ENCODE results near the gene DRG1. TPM values are rescaled to one million over a fixed set of nuclear protein-coding genes. Genes with fewer than 3 reads are reported as not detected.

The DRG1 gene, protein sequence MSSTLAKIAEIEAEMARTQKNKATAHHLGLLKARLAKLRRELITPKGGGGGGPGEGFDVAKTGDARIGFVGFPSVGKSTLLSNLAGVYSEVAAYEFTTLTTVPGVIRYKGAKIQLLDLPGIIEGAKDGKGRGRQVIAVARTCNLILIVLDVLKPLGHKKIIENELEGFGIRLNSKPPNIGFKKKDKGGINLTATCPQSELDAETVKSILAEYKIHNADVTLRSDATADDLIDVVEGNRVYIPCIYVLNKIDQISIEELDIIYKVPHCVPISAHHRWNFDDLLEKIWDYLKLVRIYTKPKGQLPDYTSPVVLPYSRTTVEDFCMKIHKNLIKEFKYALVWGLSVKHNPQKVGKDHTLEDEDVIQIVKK
- total RNA-seq (64.2 TPM), polyA plus RNA-seq (45.5 TPM)
- long read RNA-seq, donor 1, partial matches to known transcripts, result 0 of 6 reads
- long read RNA-seq, donor 1, other reads (novel, unspliced or antisense), result 0 of 6 reads
- long read RNA-seq, donor 2, transcript DRG1-201 (9 exons, 1,746 nt), result major isoform, 36 of 53 reads
- long read RNA-seq, donor 2, partial matches to known transcripts, result 15 of 53 reads
- long read RNA-seq, donor 2, other reads (novel, unspliced or antisense), result 0 of 53 reads
- long read RNA-seq, donor 3, transcript DRG1-201 (9 exons, 1,746 nt), result major isoform, 52 of 63 reads
- long read RNA-seq, donor 3, partial matches to known transcripts, result 11 of 63 reads
- long read RNA-seq, donor 3, other reads (novel, unspliced or antisense), result 0 of 63 reads
- long read RNA-seq, donor 4, transcript DRG1-201 (9 exons, 1,746 nt), result major isoform, 10 of 17 reads
- long read RNA-seq, donor 4, partial matches to known transcripts, result 5 of 17 reads
- long read RNA-seq, donor 4, other reads (novel, unspliced or antisense), result 0 of 17 reads
- long read RNA-seq, donor 5, transcript DRG1-201 (9 exons, 1,746 nt), result major isoform, 42 of 60 reads
- long read RNA-seq, donor 5, partial matches to known transcripts, result 15 of 60 reads
- long read RNA-seq, donor 5, other reads (novel, unspliced or antisense), result 0 of 60 reads
- long read RNA-seq, donor 6, transcript DRG1-201 (9 exons, 1,746 nt), result major isoform, 12 of 13 reads
- long read RNA-seq, donor 6, partial matches to known transcripts, result 0 of 13 reads
- long read RNA-seq, donor 6, other reads (novel, unspliced or antisense), result 0 of 13 reads
- long read RNA-seq, donor 7, transcript DRG1-201 (9 exons, 1,746 nt), result major isoform, 38 of 40 reads
- long read RNA-seq, donor 7, partial matches to known transcripts, result 0 of 40 reads
- long read RNA-seq, donor 7, other reads (novel, unspliced or antisense), result 0 of 40 reads
- long read RNA-seq, donor 8, transcript DRG1-201 (9 exons, 1,746 nt), result major isoform, 14 of 16 reads
- long read RNA-seq, donor 8, partial matches to known transcripts, result 0 of 16 reads
- long read RNA-seq, donor 8, other reads (novel, unspliced or antisense), result 0 of 16 reads
- long read RNA-seq, donor 9, transcript DRG1-201 (9 exons, 1,746 nt), result major isoform, 16 of 17 reads
- long read RNA-seq, donor 9, partial matches to known transcripts, result 0 of 17 reads
- long read RNA-seq, donor 9, other reads (novel, unspliced or antisense), result 0 of 17 reads
- long read RNA-seq, donor 10, transcript DRG1-201 (9 exons, 1,746 nt), result major isoform, 10 of 11 reads
- long read RNA-seq, donor 10, partial matches to known transcripts, result 0 of 11 reads
- long read RNA-seq, donor 10, other reads (novel, unspliced or antisense), result 0 of 11 reads

DNA sequence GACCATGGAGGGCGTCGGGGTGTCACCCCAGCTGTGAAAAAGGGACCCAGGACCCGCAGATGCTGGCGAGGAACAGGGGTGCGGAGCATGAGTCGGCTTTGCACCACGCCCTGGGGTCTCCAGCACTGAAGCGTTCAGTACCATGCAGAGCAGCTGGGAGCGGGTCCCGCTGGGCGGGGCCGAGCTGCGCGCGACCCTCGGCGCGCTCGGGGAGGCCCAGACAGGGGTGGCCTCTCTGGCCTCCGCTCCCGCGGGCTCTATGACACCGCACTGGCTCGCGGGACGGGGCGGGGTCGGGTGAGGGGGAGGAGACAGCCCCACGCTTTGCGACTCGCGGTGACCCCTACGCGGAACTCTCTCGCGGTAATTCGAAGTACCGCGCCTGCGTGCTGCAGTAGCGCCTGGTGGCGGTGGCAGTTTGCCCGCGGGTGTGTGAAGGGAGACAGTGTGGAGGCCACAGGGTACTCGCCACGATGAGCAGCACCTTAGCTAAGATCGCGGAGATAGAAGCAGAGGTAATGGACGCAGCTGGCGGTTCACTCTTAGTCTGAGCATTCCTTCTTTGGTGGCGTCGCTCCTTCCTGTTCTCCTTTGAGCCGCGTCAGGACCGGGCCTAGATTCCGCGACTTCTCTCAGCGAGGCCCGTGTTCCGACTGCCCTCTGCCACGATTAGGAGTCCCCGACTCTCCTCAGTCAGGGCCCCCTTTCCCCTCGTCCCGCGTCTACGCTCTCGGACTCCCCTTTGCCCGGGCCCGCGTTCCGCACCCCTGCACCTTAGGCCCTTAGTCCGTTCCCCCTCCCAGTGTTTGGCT is at the start of gene DRG1:
DRG1 (plus strand) TSS at position 394 of the 812 bp plus-strand sequence; CDS start at position 474, 80 bp downstream.
- H3K9me3 ChIP-seq (ENCODE audit: control insufficient read depth in 2 of 2, insufficient read depth in 1 of 2, low read length in 1 of 2), result peaks cover 0 to 1% of the 10 kb centered on the region in 2 donors
- H3K36me3 ChIP-seq (ENCODE audit: control insufficient read depth in 2 of 2, insufficient read depth in 2 of 2, low read length in 1 of 2), result peaks cover 15 to 20% of the 10 kb centered on the region in 2 donors
- peak within 1 kb of the TSS; percentile 85 to 90 for H3K4me3 ChIP-seq (ENCODE audit: low read length in 2 of 2)
- H3K27ac ChIP-seq (ENCODE audit: low read depth in 1 of 2, low read length in 1 of 2), result peak within 1 kb of the TSS; percentile 87 to 88
- under 1% methylated on average over 72 of the region's 72 CpGs for WGBS
- no peaks in the 10 kb centered on the region for H3K27me3 ChIP-seq (ENCODE audit: control insufficient read depth in 2 of 2, insufficient read depth in 1 of 2, low read length in 1 of 2)
- H3K4me1 ChIP-seq (ENCODE audit: control insufficient read depth in 2 of 2, insufficient read depth in 2 of 2, low read length in 2 of 2), result peaks cover 8 to 14% of the 10 kb centered on the region in 2 donors
- DNase-seq (ENCODE audit: low read depth in 6 of 9, low spot score in 9 of 9), result peak; percentile 86 to 97 (median 94)

DNA sequence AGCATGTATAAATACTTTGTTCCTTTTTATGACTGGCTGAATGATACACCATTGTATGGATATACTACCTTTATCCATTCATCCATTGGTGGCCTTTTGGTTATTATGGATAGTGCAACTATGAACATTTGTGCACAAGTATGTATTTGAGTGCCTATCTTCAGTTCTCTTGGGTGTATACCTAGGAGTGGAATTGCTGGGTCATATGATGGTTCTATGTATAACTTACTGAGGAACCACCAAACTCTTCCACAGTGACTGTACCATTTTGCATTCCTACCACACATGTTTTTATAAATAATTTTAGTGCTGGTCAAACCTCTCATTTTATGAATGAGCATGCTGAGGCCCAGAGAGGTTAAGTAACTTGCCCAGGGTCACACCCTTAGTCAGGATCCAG is 49.4 kb upstream of the DRG1 start:
- no peak overlapping the region for H3K27ac ChIP-seq (ENCODE audit: low read depth in 1 of 2, low read length in 1 of 2)
- H3K36me3 ChIP-seq (ENCODE audit: control insufficient read depth in 2 of 2, insufficient read depth in 2 of 2, low read length in 1 of 2), result peaks cover 0 to under 1% of the 10 kb centered on the region in 2 donors
- peaks cover 0 to 10% of the 10 kb centered on the region in 2 donors for H3K4me1 ChIP-seq (ENCODE audit: control insufficient read depth in 2 of 2, insufficient read depth in 2 of 2, low read length in 2 of 2)
- no peak overlapping the region for H3K4me3 ChIP-seq (ENCODE audit: low read length in 2 of 2)
- H3K27me3 ChIP-seq (ENCODE audit: control insufficient read depth in 2 of 2, insufficient read depth in 1 of 2, low read length in 1 of 2), result no peaks in the 10 kb centered on the region
- H3K9me3 ChIP-seq (ENCODE audit: control insufficient read depth in 2 of 2, insufficient read depth in 1 of 2, low read length in 1 of 2), result no peaks in the 10 kb centered on the region
- DNase-seq (ENCODE audit: low read depth in 6 of 9, low spot score in 9 of 9), result no peak

DNA sequence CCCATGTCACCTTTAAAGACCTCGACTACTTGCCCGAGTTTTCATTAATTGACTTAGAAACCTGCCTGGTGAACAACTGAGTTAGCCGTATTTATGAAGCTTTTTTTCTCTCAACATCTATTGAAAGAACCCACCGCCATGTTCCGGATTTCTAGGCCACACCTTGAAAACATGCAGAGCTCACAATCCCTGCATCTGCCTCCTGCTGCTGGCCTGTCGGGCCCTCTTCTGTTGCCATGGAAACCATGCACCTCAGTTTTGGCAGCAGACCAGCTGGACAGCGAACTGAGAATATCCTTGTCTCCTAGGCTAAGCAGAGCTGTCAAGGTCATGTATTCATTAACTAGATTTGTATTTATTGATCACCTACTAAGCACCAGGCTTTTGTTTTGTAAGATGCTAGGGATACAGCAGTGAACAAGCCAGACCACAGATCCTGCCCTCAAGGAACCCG is 49.0 kb upstream of the DRG1 start:
- no peak for DNase-seq (ENCODE audit: low read depth in 6 of 9, low spot score in 9 of 9)
- Histone ChIP-seq H3K9me3 (ENCODE audit: control insufficient read depth in 2 of 2, insufficient read depth in 1 of 2, low read length in 1 of 2) (no peaks in the 10 kb centered on the region), H3K36me3 (ENCODE audit: control insufficient read depth in 2 of 2, insufficient read depth in 2 of 2, low read length in 1 of 2) (no peaks in the 10 kb centered on the region), H3K4me3 (ENCODE audit: low read length in 2 of 2) (no peak overlapping the region), H3K27ac (ENCODE audit: low read depth in 1 of 2, low read length in 1 of 2) (no peak overlapping the region), H3K27me3 (ENCODE audit: control insufficient read depth in 2 of 2, insufficient read depth in 1 of 2, low read length in 1 of 2) (no peaks in the 10 kb centered on the region), H3K4me1 (ENCODE audit: control insufficient read depth in 2 of 2, insufficient read depth in 2 of 2, low read length in 2 of 2) (peaks cover 0 to 8% of the 10 kb centered on the region in 2 donors)
- 93% methylated on average over 8 of the region's 8 CpGs for WGBS

DNA sequence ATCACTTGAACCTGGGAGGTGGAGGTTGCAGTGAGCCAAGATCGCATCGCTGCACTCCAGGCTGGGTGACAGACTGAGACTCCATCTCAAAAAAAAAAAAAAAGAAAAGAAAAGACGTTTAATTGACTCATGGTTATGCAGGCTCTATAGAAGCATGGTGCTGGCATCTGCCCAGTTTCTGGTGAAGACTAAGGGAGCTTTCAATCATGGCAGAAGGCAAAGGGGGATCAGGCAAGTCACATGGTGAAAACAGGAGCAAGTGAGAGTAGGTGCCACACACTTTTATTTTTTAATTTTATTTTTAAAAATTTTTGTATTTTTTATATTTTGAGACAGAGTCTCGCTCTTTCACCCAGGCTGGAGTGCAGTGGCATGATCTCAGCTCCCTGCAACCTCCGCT is 44.9 kb upstream of the DRG1 start:
- Histone ChIP-seq H3K4me3 (ENCODE audit: low read length in 2 of 2) (no peak overlapping the region), H3K36me3 (ENCODE audit: control insufficient read depth in 2 of 2, insufficient read depth in 2 of 2, low read length in 1 of 2) (no peaks in the 10 kb centered on the region), H3K4me1 (ENCODE audit: control insufficient read depth in 2 of 2, insufficient read depth in 2 of 2, low read length in 2 of 2) (no peaks in the 10 kb centered on the region), H3K27me3 (ENCODE audit: control insufficient read depth in 2 of 2, insufficient read depth in 1 of 2, low read length in 1 of 2) (no peaks in the 10 kb centered on the region), H3K27ac (ENCODE audit: low read depth in 1 of 2, low read length in 1 of 2) (no peak overlapping the region), H3K9me3 (ENCODE audit: control insufficient read depth in 2 of 2, insufficient read depth in 1 of 2, low read length in 1 of 2) (no peaks in the 10 kb centered on the region)
- DNase-seq (ENCODE audit: low read depth in 6 of 9, low spot score in 9 of 9), result no peak
- WGBS, result 87% methylated on average over 5 of the region's 5 CpGs

DNA sequence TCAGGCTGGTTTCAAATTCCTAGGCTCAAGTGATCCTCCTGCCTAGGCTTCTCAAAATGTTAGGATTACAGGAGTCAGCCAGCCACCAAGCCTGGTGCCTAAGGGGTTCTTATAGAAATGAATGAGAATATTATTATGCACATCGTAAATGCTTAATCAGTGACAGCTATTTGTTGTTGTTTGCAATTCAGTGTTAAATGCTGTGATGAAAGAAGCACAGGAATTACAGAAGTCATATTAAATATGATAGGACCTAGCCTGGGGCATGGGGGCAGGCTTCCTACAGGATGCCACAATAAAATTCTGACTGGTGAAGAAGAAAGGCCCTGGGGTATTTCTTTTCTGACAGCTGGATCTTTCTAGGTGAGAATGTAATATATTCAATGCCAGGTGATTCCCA is 39.4 kb upstream of the DRG1 start:
- Histone ChIP-seq H3K4me3 (ENCODE audit: low read length in 2 of 2) (no peak overlapping the region), H3K9me3 (ENCODE audit: control insufficient read depth in 2 of 2, insufficient read depth in 1 of 2, low read length in 1 of 2) (no peaks in the 10 kb centered on the region), H3K27ac (ENCODE audit: low read depth in 1 of 2, low read length in 1 of 2) (no peak overlapping the region), H3K36me3 (ENCODE audit: control insufficient read depth in 2 of 2, insufficient read depth in 2 of 2, low read length in 1 of 2) (no peaks in the 10 kb centered on the region), H3K4me1 (ENCODE audit: control insufficient read depth in 2 of 2, insufficient read depth in 2 of 2, low read length in 2 of 2) (no peaks in the 10 kb centered on the region), H3K27me3 (ENCODE audit: control insufficient read depth in 2 of 2, insufficient read depth in 1 of 2, low read length in 1 of 2) (no peaks in the 10 kb centered on the region)
- no peak for DNase-seq (ENCODE audit: low read depth in 6 of 9, low spot score in 9 of 9)
- 98% methylated on average over 1 of the region's 1 CpG for WGBS

DNA sequence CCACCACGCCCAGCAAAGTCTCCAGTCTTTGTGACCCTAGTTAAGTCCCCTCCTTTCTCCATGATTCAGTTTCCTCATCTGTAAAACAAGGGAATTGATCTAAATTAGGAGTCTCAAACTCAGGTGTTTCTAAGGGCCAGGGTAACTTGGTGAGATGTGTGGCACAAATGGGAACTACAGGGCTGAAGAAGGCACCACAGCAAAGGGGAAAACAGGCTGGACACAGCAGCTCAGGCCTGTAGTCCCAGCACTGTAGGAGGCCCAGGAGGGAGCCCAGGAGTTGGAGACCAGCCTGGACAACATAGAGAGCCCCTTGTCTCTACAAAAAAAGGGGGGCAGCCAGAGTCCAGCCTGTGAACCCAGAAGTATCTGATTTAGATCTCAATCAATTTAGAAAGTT is 37.7 kb upstream of the DRG1 start:
- DNase-seq (ENCODE audit: low read depth in 6 of 9, low spot score in 9 of 9), result no peak
- no peaks in the 10 kb centered on the region for H3K4me1 ChIP-seq (ENCODE audit: control insufficient read depth in 2 of 2, insufficient read depth in 2 of 2, low read length in 2 of 2)
- H3K27me3 ChIP-seq (ENCODE audit: control insufficient read depth in 2 of 2, insufficient read depth in 1 of 2, low read length in 1 of 2), result no peaks in the 10 kb centered on the region
- H3K9me3 ChIP-seq (ENCODE audit: control insufficient read depth in 2 of 2, insufficient read depth in 1 of 2, low read length in 1 of 2), result no peaks in the 10 kb centered on the region
- no peak overlapping the region for H3K4me3 ChIP-seq (ENCODE audit: low read length in 2 of 2)
- H3K36me3 ChIP-seq (ENCODE audit: control insufficient read depth in 2 of 2, insufficient read depth in 2 of 2, low read length in 1 of 2), result no peaks in the 10 kb centered on the region
- no peak overlapping the region for H3K27ac ChIP-seq (ENCODE audit: low read depth in 1 of 2, low read length in 1 of 2)
- WGBS, result 95% methylated on average over 1 of the region's 1 CpG

DNA sequence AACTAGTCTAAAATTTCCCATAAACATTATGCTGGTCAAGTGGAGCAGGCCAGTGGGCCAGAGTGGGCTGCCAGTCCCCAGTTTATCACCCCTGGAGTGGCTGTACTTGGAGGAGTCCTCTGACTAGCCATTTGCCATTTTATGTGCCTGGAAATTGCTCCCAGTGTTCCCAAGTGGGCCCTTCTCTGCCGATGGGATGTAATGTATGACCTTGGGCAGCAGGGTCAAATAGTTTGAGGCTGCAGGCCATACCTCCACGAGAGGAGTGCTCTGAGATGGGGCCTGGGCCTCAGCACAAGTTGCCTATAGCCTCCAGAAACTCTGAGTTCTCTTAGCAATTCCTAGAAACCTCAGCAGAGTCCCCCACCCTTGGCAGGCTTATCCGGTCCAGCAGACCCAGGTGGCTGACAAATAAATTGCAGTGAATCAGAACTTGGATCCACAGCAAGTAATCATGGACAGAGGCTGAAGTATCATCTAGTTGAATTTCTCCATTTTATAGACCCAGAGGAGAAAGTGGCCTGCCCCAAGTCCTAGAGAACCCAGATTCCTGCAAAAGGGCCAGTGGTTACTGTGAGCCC is 35.4 kb upstream of the DRG1 start:
- 92% methylated on average over 3 of the region's 3 CpGs for WGBS
- no peaks in the 10 kb centered on the region for H3K9me3 ChIP-seq (ENCODE audit: control insufficient read depth in 2 of 2, insufficient read depth in 1 of 2, low read length in 1 of 2)
- no peak for DNase-seq (ENCODE audit: low read depth in 6 of 9, low spot score in 9 of 9)
- H3K36me3 ChIP-seq (ENCODE audit: control insufficient read depth in 2 of 2, insufficient read depth in 2 of 2, low read length in 1 of 2), result no peaks in the 10 kb centered on the region
- H3K4me3 ChIP-seq (ENCODE audit: low read length in 2 of 2), result no peak overlapping the region
- H3K27ac ChIP-seq (ENCODE audit: low read depth in 1 of 2, low read length in 1 of 2), result no peak overlapping the region
- no peaks in the 10 kb centered on the region for H3K4me1 ChIP-seq (ENCODE audit: control insufficient read depth in 2 of 2, insufficient read depth in 2 of 2, low read length in 2 of 2)
- H3K27me3 ChIP-seq (ENCODE audit: control insufficient read depth in 2 of 2, insufficient read depth in 1 of 2, low read length in 1 of 2), result no peaks in the 10 kb centered on the region

All from thymus (tissue), 14 donors.